GM23338 (cell line): ENCODE measurements around the gene TFF2. TPM values are rescaled to one million over a fixed set of nuclear protein-coding genes. Genes with fewer than 3 reads are reported as not detected.

Experiments used
- ATAC-seq: fragments of 200-7000 bp; cut with Tn5 transposase; 3 replicates; pipeline ENCODE4 v1.9.1; 2020
- DNase-seq: peaks from one replicate; pipeline ENCODE4 v3.0.0-alpha.2; 2015; ENCODE audit warnings: low spot score
- H2AFZ ChIP-seq: fragments of 200-600 bp; sonication (generic); 2 replicates; pipeline ENCODE4 v1.8.0; 2016; ENCODE audit warnings: antibody characterized with exemption, mild to moderate bottlenecking, moderate library complexity
- H3F3A ChIP-seq: fragments of 200-600 bp; sonication (generic); replicated peaks from 2 replicates; pipeline ENCODE4 v1.8.0; 2017; ENCODE audit warnings: antibody characterized with exemption, mixed run types, low read depth
- H3K27ac ChIP-seq: fragments of 200-600 bp; sonication (generic); 2 replicates; pipeline ENCODE4 v1.6.1; 2016; ENCODE audit warnings: low read depth
- H3K27me3 ChIP-seq: fragments of 200-600 bp; sonication (generic); 2 replicates; pipeline ENCODE4 v1.8.0; 2016; ENCODE audit warnings: mild to moderate bottlenecking, mixed run types, moderate library complexity; ENCODE audit not compliant: insufficient read depth
- H3K36me3 ChIP-seq: fragments of 200-600 bp; sonication (generic); 2 replicates; pipeline ENCODE4 v1.8.0; 2016; ENCODE audit warnings: mild to moderate bottlenecking; ENCODE audit not compliant: insufficient read depth
- H3K4me1 ChIP-seq: fragments of 200-600 bp; sonication (generic); 2 replicates; pipeline ENCODE4 v1.8.0; 2016; ENCODE audit warnings: mild to moderate bottlenecking, moderate library complexity; ENCODE audit not compliant: insufficient read depth
- H3K4me2 ChIP-seq: fragments of 200-600 bp; sonication (generic); 2 replicates; pipeline ENCODE4 v1.7.1; 2017; ENCODE audit warnings: mixed run types
- H3K4me3 ChIP-seq: fragments of 200-600 bp; sonication (generic); 2 replicates; pipeline ENCODE4 v1.6.1; 2016; ENCODE audit warnings: mixed run types
- H3K79me2 ChIP-seq: fragments of 200-600 bp; sonication (generic); replicated peaks from 2 replicates; pipeline ENCODE4 v1.8.0; 2017; ENCODE audit warnings: mild to moderate bottlenecking; ENCODE audit not compliant: insufficient read depth
- H3K9me2 ChIP-seq: fragments of 200-600 bp; sonication (generic); 2 replicates; pipeline ENCODE4 v1.8.0; 2017; ENCODE audit not compliant: insufficient read depth
- H4K20me1 ChIP-seq: fragments of 200-600 bp; sonication (generic); replicated peaks from 2 replicates; pipeline ENCODE4 v1.8.0; 2017; ENCODE audit warnings: mild to moderate bottlenecking; ENCODE audit not compliant: insufficient read depth
- H3K27ac Mint-ChIP-seq: 2 replicates; pipeline ENCODE4 v1.8.0; 2020; ENCODE audit warnings: inconsistent platforms, mild to moderate bottlenecking, moderate library complexity, mixed read lengths
- H3K27me3 Mint-ChIP-seq: 3 replicates; pipeline ENCODE4 v1.8.0; 2022; ENCODE audit warnings: low read depth, mild to moderate bottlenecking, moderate library complexity, mixed read lengths, inconsistent platforms; ENCODE audit not compliant: insufficient read depth, poor library complexity
- H3K36me3 Mint-ChIP-seq: 3 replicates; pipeline ENCODE4 v1.8.0; 2021; ENCODE audit warnings: low read depth, mild to moderate bottlenecking, inconsistent platforms, moderate library complexity, mixed read lengths
- H3K4me1 Mint-ChIP-seq: 3 replicates; pipeline ENCODE4 v1.8.0; 2020; ENCODE audit warnings: mild to moderate bottlenecking, inconsistent platforms, mixed read lengths
- H3K4me3 Mint-ChIP-seq: 3 replicates; pipeline ENCODE4 v1.8.0; 2021; ENCODE audit warnings: moderate library complexity, mild to moderate bottlenecking, inconsistent platforms, mixed read lengths
- H3K9me3 Mint-ChIP-seq: 3 replicates; pipeline ENCODE4 v1.8.0; 2020; ENCODE audit warnings: moderate library complexity, mild to moderate bottlenecking, inconsistent platforms, mixed read lengths
- CTCF ChIP-seq, 2 experiments: fragments of 200-600 bp in 1 of 2; sonication (generic) in 1 of 2; conservative IDR thresholded peaks; 2 replicates each; pipeline versions ENCODE4 v1.5.1 to v1.6.1; 2016 to 2017; ENCODE audit warnings: antibody characterized with exemption in 2 of 2, low read depth in 2 of 2, mild to moderate bottlenecking in 2 of 2, moderate library complexity in 1 of 2
- ETS1 ChIP-seq: IDR thresholded peaks from 2 replicates; pipeline ENCODE4 v1.6.1; 2016; ENCODE audit warnings: antibody characterized with exemption
- EZH2 ChIP-seq: fragments of 200-600 bp; sonication (generic); IDR thresholded peaks from one replicate; pipeline ENCODE4 v1.8.0; 2017; ENCODE audit warnings: antibody characterized with exemption, mild to moderate bottlenecking, low read depth; ENCODE audit not compliant: unreplicated experiment
- NANOG ChIP-seq: IDR thresholded peaks from 2 replicates; pipeline ENCODE4 v1.6.1; 2016; ENCODE audit warnings: antibody characterized with exemption, borderline replicate concordance
- ZNF114 ChIP-seq: fragments of 250-450 bp; sonication (Bioruptor Pico); IDR thresholded peaks from 2 replicates; pipeline ENCODE4 v1.5.0; 2020; ENCODE audit warnings: mild to moderate bottlenecking, moderate library complexity
- ZNF331 ChIP-seq: fragments of 250-450 bp; sonication (Bioruptor Pico); IDR thresholded peaks from 2 replicates; pipeline ENCODE4 v1.5.0; 2020; ENCODE audit warnings: low read depth, mild to moderate bottlenecking, moderate library complexity
- ZNF462 ChIP-seq: fragments of 250-450 bp; sonication (Bioruptor Pico); IDR thresholded peaks from 2 replicates; pipeline ENCODE4 v1.5.0; 2020; ENCODE audit warnings: mild to moderate bottlenecking, moderate library complexity
- polyA plus RNA-seq: library from polyadenylated mRNA; unstranded; fragments of >200 nt; fragmentation: Nextera tagmentation; extraction: Ambion mirVana; gene quantifications from 2 replicates; pipeline ENCODE4 v1.2.1, GENCODE V29; 2016
- total RNA-seq: library from RNA; depleted of rRNA; stranded (reverse); fragments of >200 nt; shearing (Covaris generic); gene quantifications from 2 replicates; pipeline ENCODE4 v1.2.3, GENCODE V29; 2014

TFF2 gene
- total and polyA plus RNA-seq, 2 experiments from 2014 or later, result not detected

GRCh38 chr21:42309753-42310213 lies 41.0 kb downstream of the TFF2 start:
- H3K4me2 ChIP-seq, result peak overlapping the region; percentile 83
- Mint-ChIP-seq H3K27ac (no peak overlapping the region), H3K4me1 (peaks cover 21% of the 10 kb centered on the region)

More at GRCh38 chr21:42309753-42310213, 41.0 kb downstream of the TFF2 start:
- no peak overlapping the region for H3K27ac ChIP-seq
- DNase-seq (peak; percentile 84), ATAC-seq (peak; percentile 76)
- no peaks in the 10 kb centered on the region for H3K27me3 ChIP-seq
- H3K79me2 ChIP-seq, result no peaks in the 10 kb centered on the region
- H3K9me2 ChIP-seq, result no peaks in the 10 kb centered on the region
- no peaks in the 10 kb centered on the region for H3K36me3 Mint-ChIP-seq
- peak overlapping the region; percentile 65 for H3K4me3 Mint-ChIP-seq
- peaks cover 13% of the 10 kb centered on the region for H3K27me3 Mint-ChIP-seq
- H3K4me3 ChIP-seq, result peak overlapping the region; percentile 59
- H3K9me3 Mint-ChIP-seq, result no peaks in the 10 kb centered on the region
- TF ChIP-seq ZNF462 (CRISPR knock-in tag) (no peak), NANOG (no peak), ETS1 (no peak), CTCF (conservative IDR thresholded peaks at IDR 0.05; ENCODE audit: low read depth in 2 of 2) (peak; percentile 80 to 82), ZNF331 (CRISPR knock-in tag) (no peak), ZNF114 (CRISPR knock-in tag) (no peak), EZH2 (no peak)
- peak overlapping the region; percentile 95 for H2AFZ ChIP-seq
- no peaks in the 10 kb centered on the region for H3K36me3 ChIP-seq
- no peaks in the 10 kb centered on the region for H3F3A ChIP-seq
- no peaks in the 10 kb centered on the region for H4K20me1 ChIP-seq
- H3K4me1 ChIP-seq, result peaks cover 11% of the 10 kb centered on the region; the same call in 1 of the 2 replicates
